C1 segment of cervical spinal cord (tissue), 14 donors: Measurements from ENCODE around the gene S100A13.
"Not testable (repeated sequence)": the region's sequence is repeated elsewhere in the genome, so short reads cannot be mapped to it uniquely, and the experiment has no call there.

Experiments used
- DNase-seq, 14 donors: peaks; one replicate each; lab custom pipeline; 2025; lab: John Stamatoyannopoulos, UW

S100A13 gene

GRCh38 chr1:153608089-153608682 is 19.1 kb downstream of the S100A13 start:
- no peak for DNase-seq

- DNase-seq, result no peak
Measured at GRCh38 chr1:153607381-153607780, 19.9 kb downstream of the S100A13 start.

DNA sequence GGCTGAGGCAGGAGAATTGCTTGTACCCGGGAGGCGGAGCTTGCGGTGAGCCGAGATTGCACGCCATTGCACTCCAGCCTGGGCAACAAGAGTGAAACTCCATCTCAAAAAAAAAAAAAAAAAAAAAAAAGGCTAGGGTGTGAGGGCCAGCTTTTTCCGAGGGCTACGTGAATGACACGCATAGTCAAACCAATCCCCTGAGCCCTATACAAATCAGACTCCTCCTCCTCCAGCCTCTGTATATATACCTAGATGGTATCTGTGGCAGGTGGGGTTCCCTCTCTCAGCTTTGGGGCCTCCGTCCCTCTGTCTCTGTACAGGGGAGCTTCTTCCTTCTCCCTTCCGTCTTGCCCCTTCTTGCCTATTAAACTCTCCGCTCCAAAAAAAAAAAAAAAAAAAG is 21.1 kb downstream of the S100A13 start:
- DNase-seq, result no peak

DNA sequence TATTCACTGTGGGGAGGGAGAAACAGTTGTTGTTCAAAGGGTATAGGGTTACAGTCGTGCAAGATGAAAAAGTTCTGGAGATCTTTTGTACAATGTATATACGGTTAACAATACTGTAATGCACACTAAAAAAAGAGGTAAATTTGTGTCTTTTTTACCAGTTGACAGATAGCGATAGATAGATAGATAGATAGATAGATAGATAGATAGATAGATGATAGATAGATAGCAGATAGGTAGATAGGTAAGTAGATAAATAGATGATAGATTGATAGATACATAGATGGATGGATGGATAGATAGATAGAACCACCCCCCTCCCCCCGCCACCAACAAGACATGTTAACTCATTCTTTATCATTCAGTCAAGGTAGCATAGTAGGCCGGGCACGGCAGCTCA is 24.6 kb downstream of the S100A13 start:
- DNase-seq, result no peak

- DNase-seq, result no peak
Measured at GRCh38 chr1:153599847-153600246, 27.5 kb downstream of the S100A13 start.

DNA sequence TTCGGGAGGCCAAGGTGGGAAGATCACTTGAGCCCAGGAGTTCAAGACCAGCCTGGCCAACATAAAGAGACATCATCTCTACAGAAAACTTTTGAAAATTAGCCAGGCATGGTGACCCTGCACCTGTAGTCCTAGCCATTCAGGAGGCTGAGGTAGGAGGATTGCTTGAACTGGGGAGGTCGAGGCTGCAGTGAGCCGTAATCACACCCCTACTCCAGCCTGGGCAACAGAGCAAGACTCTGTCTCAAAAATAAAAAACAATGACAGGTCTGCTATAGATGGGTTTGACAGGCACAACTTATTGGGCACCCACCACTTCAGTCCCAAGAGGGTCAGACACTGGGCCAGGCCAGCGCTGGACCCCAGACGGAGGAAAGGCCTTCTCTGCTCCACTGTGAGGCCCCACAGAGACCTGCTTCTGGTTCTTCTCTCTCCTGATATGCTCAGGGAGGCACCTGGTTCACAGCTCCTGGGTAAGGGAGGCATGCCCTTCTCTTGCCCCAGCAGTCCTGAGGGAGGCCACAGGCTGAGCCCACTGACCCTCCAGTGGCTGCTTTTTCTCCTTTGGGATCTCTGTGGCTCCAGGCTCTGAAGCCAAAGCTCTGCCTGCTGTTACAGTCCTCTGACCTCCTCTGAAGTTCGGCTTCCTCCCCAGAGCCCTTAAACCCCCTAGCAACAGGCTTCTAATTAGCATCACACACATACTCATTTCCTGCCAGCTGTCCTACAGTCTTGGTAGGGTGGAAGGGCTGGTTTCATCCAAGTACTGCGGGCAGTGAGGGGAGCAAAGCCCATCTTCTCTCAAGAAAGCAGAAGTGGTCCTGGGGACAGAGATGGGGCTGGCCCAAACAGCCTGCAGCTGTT is 28.8 kb downstream of the S100A13 start:
- no peak for DNase-seq

DNA sequence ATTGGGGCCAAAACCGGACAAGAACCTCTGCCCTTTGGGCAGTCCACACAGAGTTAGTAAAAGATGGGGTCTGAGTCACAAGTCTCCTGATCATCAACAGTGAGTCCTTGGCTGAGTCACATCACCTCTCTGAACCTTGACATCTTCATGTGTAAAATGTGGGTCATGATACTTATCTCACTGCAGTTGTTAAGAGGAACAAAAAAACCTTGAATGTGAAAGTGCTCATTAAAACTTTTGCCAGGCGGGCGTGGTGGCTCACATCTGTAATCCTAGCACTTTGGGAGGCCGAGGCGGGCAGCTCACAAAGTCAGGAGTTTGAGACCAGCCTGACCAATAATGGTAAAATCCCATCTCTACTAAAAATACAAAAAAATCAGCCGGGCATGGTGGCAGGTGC is 30.1 kb downstream of the S100A13 start:
- no peak for DNase-seq

DNA sequence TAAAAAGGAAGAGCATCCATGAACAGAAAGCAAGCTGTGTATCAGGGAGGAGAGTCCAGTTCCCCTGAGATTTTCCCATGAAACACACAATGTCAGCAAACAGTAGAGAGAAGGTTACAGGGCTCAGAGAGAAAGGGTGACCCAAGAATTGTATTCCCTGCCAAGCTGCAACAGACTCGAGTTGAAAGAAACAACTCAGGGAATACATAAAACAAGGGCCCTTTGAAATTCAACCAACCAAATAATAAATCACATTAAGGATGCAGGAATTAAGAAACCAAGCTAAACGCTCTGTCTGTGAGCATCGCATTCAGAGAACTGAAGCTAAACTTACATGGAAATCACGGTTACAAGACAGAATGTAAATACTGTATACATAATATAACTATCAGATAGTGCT is 34.6 kb downstream of the S100A13 start:
- no peak for DNase-seq

GRCh38 chr1:153588482-153588881 is 38.8 kb downstream of the S100A13 start:
- DNase-seq, result no peak

- DNase-seq, result not testable (repeated sequence)
Measured at GRCh38 chr1:153588033-153588432, 39.3 kb downstream of the S100A13 start.

GRCh38 chr1:153587314-153587713 is 40.0 kb downstream of the S100A13 start:
- DNase-seq, result no peak

DNA sequence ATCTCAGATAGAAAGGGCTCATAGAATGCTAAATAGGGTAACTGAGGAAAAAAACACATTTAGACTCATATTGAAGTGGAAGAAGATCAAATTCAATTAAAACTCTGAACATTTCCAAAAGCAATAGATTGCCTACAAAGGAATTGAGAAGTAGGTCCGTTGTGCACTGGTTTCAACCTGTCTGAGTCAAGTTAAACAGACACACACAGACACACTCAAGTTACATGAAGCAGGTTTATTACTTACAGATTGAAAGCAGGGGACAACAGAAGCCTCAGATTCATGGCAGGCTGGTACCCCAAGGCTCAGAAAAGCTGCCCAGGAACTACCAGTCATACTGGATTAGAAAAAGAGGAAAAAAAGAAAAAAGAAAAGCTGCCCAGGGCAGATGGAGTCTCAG is 41.0 kb downstream of the S100A13 start:
- DNase-seq, result no peak

GRCh38 chr1:153585006-153585405 is 42.3 kb downstream of the S100A13 start:
- no peak for DNase-seq

DNA sequence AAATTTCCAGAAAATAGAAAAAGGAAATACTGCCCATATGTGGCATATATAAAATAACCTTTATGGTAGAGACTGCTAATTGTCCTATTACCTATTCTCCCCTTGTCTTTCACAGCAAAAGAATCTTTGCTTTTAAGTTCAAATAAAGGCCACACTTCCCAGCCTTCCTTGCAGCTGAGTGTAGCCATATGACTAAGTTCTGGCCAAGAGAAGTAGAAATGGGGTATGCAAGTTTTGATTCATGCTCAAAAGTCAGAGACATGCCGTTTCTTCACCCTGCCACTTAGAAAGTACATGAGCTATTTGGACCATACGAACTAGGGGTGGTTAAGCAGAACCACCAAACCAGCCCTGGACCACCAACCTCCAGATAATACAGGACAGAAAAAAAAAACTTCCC is 43.3 kb downstream of the S100A13 start:
- no peak for DNase-seq

- not testable (repeated sequence) for DNase-seq
Measured at GRCh38 chr1:153583514-153583913, 43.8 kb downstream of the S100A13 start.

GRCh38 chr1:153582836-153583235 is 44.5 kb downstream of the S100A13 start:
- not testable (repeated sequence) for DNase-seq

GRCh38 chr1:153578936-153579335 is 48.4 kb downstream of the S100A13 start:
- DNase-seq, result no peak

DNA sequence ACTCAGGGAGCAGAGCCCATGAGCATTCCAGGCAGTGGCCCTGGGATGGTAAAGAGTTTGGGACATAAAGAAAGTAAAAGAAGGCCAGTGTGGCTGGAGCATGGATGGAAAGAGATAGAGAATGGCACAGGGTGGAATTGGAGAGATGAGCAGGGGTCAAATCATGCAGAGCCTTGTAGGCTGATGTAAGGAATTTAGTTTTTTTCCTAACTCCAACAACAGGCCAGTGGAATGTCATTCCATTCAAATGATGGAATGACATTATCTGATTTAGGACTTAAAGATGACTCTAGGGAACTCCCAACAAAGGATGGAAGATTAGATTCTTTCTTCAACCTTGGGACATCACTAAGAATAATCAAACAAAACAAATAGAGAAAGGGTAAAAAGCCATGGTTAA is 48.8 kb downstream of the S100A13 start:
- no peak for DNase-seq

DNA sequence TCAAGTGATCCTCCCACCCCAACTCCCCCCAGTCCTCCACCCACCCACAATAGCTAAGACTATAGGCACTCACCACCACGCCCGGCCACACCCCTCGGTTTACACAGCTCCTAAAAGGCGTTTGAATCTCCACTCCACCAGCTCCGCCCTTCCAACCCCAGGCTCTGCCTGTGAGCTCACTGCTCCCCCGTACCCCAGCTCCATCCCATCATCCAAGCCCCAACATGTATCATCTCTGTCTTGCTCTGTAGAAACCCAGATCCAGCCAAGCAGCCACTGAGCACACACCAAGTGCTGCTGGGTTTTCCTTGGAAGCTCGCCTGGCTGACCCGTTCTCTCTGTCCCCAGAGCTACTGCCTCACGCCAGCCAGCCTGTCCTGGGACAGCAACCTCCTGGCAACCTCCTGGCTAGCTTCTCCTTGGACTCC is 49.7 kb downstream of the S100A13 start:
- peak in 7 of 14 donors; percentile 5 to 67 (median 31) for DNase-seq

GRCh38 chr1:153577138-153577537 is 50.2 kb downstream of the S100A13 start:
- no peak for DNase-seq

GRCh38 chr1:153575497-153575896 is 51.8 kb downstream of the S100A13 start:
- DNase-seq, result not testable (repeated sequence)

- DNase-seq, result not testable (repeated sequence)
Measured at GRCh38 chr1:153575081-153575491, 52.2 kb downstream of the S100A13 start.

GRCh38 chr1:153573351-153573750 is 54.0 kb downstream of the S100A13 start:
- no peak for DNase-seq
